Esophagus squamous epithelium (tissue), 4 donors: Measurements from ENCODE around the gene QARS1.

Source experiments
- CTCF ChIP-seq, 6 experiments: fragments of 450-650 bp in 4 of 6; fragments of 200-600 bp in 2 of 6; sonication (generic) in 2 of 6; IDR thresholded peaks; one replicate each; pipeline ENCODE4 v1.5.1; 2016 to 2019; ENCODE audit warnings: antibody characterized with exemption in 6 of 6, mild to moderate bottlenecking in 4 of 6, moderate library complexity in 4 of 6
- POLR2A ChIP-seq, 4 donors: fragments of 450-650 bp; IDR thresholded peaks; one replicate each; pipeline ENCODE4 v1.6.1; 2017; ENCODE audit warnings: antibody characterized with exemption in 4 of 4, mild to moderate bottlenecking in 4 of 4, moderate library complexity in 3 of 4

- no peak for TF ChIP-seq CTCF (IDR thresholded peaks at IDR 0.05)
- TF ChIP-seq POLR2A (IDR thresholded peaks at IDR 0.05) = no peak
These were observed 23.1 kb downstream of the QARS1 start for GRCh38 chr3:49081429-49081828.
